H1 (cell line): ENCODE measurements around the gene TMEM120B.

Source experiments
- CTBP2 ChIP-seq: IDR thresholded peaks from 2 replicates; pipeline ENCODE4 v1.7.0; 2011; ENCODE audit warnings: borderline replicate concordance, mild to moderate bottlenecking, moderate library complexity, mixed read lengths, low read length; ENCODE audit not compliant: insufficient read depth, insufficient read length
- EP300 ChIP-seq, 2 experiments: IDR thresholded peaks; 1 replicate in 1 of 2; 2 replicates in 1 of 2; pipeline ENCODE4 v1.6.1; 2011 to 2012; ENCODE audit warnings: low read depth in 2 of 2, low read length in 2 of 2, mild to moderate bottlenecking in 2 of 2, borderline replicate concordance in 1 of 2, inconsistent platforms in 1 of 2, moderate library complexity in 1 of 2
- HDAC6 ChIP-seq: IDR thresholded peaks from one replicate; pipeline ENCODE4 v1.7.1; 2012; ENCODE audit warnings: low read depth, mild to moderate bottlenecking, inconsistent platforms, low read length, moderate library complexity
- JUND ChIP-seq: IDR thresholded peaks from 2 replicates; pipeline ENCODE4 v1.6.1; 2011; ENCODE audit warnings: mild to moderate bottlenecking, improper control_type of control experiment, low read length
- POLR2A ChIP-seq, 2 experiments: IDR thresholded peaks; 1 replicate in 1 of 2; 2 replicates in 1 of 2; pipeline ENCODE4 v1.6.1; 2011; ENCODE audit warnings: low read depth in 2 of 2, low read length in 2 of 2, mild to moderate bottlenecking in 2 of 2; ENCODE audit errors: control extremely low read depth in 1 of 2
- POLR2AphosphoS5 ChIP-seq: IDR thresholded peaks from 2 replicates; pipeline ENCODE4 v1.6.1; 2011; ENCODE audit warnings: low read depth, low read length
- RAD21 ChIP-seq, 2 experiments: IDR thresholded peaks in 1 of 2; conservative IDR thresholded peaks in 1 of 2; 2 replicates each; pipeline ENCODE4 v1.6.1; 2011; ENCODE audit warnings: low read depth in 2 of 2, low read length in 2 of 2, improper control_type of control experiment in 1 of 2, inconsistent platforms in 1 of 2, mild to moderate bottlenecking in 1 of 2, moderate library complexity in 1 of 2
- SIX5 ChIP-seq: IDR thresholded peaks from 2 replicates; pipeline ENCODE4 v1.6.1; 2011; ENCODE audit warnings: mild to moderate bottlenecking, low read depth, low read length
- TF ChIP-seq, protein P1 (sequence below): IDR thresholded peaks from 2 replicates; pipeline ENCODE4 v1.6.1; 2011; ENCODE audit warnings: low read length, improper control_type of control experiment
- TF ChIP-seq, protein P2 (sequence below), 3 experiments: IDR thresholded peaks; 1 replicate in 2 of 3; 2 replicates in 1 of 3; pipeline versions ENCODE4 v1.5.1 to v1.6.1; 2011; ENCODE audit warnings: low read length in 3 of 3, mild to moderate bottlenecking in 3 of 3, inconsistent platforms in 2 of 3, low read depth in 1 of 3, moderate library complexity in 1 of 3; ENCODE audit not compliant: insufficient read depth in 1 of 3; ENCODE audit errors: control extremely low read depth in 1 of 3
- TF ChIP-seq, protein P3 (sequence below): IDR thresholded peaks from 2 replicates; pipeline ENCODE4 v1.6.1; 2012; ENCODE audit warnings: inconsistent platforms

DNA sequence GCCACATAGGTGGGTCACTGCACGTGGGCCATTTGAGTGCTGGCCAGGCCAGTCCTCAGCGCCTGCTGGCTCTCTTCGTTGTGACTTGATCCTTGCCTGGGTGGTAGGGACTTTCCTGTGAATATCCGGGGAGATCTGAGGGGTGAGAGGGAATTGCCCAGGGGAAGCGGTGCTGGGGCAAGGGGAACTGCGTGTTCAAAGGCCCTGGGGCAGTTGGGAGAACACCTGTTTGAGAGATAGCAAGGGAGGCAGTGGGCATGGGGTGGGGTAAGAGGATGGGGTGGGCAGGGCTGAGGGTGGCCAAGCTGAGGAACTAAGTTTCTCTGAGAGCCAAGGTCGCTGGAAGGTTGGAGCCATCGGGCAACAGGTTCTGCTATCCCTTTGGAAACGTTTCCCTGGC is 116.3 kb downstream of the TMEM120B start:
- TF ChIP-seq JUND = no peak
- TF ChIP-seq, protein P1, sequence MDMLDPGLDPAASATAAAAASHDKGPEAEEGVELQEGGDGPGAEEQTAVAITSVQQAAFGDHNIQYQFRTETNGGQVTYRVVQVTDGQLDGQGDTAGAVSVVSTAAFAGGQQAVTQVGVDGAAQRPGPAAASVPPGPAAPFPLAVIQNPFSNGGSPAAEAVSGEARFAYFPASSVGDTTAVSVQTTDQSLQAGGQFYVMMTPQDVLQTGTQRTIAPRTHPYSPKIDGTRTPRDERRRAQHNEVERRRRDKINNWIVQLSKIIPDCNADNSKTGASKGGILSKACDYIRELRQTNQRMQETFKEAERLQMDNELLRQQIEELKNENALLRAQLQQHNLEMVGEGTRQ = no peak
- TF ChIP-seq, protein P2, sequence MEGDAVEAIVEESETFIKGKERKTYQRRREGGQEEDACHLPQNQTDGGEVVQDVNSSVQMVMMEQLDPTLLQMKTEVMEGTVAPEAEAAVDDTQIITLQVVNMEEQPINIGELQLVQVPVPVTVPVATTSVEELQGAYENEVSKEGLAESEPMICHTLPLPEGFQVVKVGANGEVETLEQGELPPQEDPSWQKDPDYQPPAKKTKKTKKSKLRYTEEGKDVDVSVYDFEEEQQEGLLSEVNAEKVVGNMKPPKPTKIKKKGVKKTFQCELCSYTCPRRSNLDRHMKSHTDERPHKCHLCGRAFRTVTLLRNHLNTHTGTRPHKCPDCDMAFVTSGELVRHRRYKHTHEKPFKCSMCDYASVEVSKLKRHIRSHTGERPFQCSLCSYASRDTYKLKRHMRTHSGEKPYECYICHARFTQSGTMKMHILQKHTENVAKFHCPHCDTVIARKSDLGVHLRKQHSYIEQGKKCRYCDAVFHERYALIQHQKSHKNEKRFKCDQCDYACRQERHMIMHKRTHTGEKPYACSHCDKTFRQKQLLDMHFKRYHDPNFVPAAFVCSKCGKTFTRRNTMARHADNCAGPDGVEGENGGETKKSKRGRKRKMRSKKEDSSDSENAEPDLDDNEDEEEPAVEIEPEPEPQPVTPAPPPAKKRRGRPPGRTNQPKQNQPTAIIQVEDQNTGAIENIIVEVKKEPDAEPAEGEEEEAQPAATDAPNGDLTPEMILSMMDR (IDR thresholded peaks at IDR 0.05; ENCODE audit: control extremely low read depth in 1 of 3, insufficient read depth in 1 of 3, low read depth in 1 of 3, low read length in 3 of 3) = no peak
- TF ChIP-seq POLR2AphosphoS5 = no peak
- TF ChIP-seq CTBP2 = no peak
- TF ChIP-seq HDAC6 = no peak
- TF ChIP-seq, protein P3, sequence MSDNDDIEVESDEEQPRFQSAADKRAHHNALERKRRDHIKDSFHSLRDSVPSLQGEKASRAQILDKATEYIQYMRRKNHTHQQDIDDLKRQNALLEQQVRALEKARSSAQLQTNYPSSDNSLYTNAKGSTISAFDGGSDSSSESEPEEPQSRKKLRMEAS = no peak
- TF ChIP-seq POLR2A (IDR thresholded peaks at IDR 0.05; ENCODE audit: control extremely low read depth in 1 of 2, low read depth in 2 of 2, low read length in 2 of 2) = no peak
- TF ChIP-seq EP300 (IDR thresholded peaks at IDR 0.05; ENCODE audit: borderline replicate concordance in 1 of 2, low read depth in 2 of 2, low read length in 2 of 2) = no peak
- TF ChIP-seq RAD21 (IDR thresholded peaks at IDR 0.05 in 1 of 2, conservative IDR thresholded peaks at IDR 0.05 in 1 of 2; ENCODE audit: low read depth in 2 of 2, low read length in 2 of 2) = no peak
- TF ChIP-seq SIX5 = no peak
